ENCODE results near the gene HOMER3. TPM values are rescaled to one million over a fixed set of nuclear protein-coding genes. Genes with fewer than 3 reads are reported as not detected.

Gene HOMER3
- total RNA-seq, 4 donors from 2014 or later = 10.7 to 29.5 (median 18.6) TPM

- no peak for TF ChIP-seq POLR2A (IDR thresholded peaks at IDR 0.05)
- no peak for TF ChIP-seq CTCF (IDR thresholded peaks at IDR 0.05)
- peaks cover 0 to 5% (median 0%) of the 10 kb centered on the region in 3 donors for H3K4me1 ChIP-seq
- intact Hi-C loops (cut with DNase I) = no loop called here
- H3K4me3 ChIP-seq = no peak overlapping the region
- WGBS, 2 donors = 51 to 65% methylated on average over 8 to 13 of the region's 13 CpGs
- no peaks in the 10 kb centered on the region for H3K9me3 ChIP-seq
- no peaks in the 10 kb centered on the region for H3K27me3 ChIP-seq
- no peak for DNase-seq
- no peak overlapping the region for H3K27ac ChIP-seq
- no peaks in the 10 kb centered on the region for H3K36me3 ChIP-seq
These were observed 61.2 kb downstream of the HOMER3 start for GRCh38 chr19:18879579-18880373.

Other genes with a start within 250 kb of the HOMER3 start
- 1 to 10 TPM in 3 of 4 donors, not detected in 1; 1.3 to 8.0 (median 5.3) TPM for gene COMP, start 149.9 kb downstream of the HOMER3 start, total RNA-seq
- 10 to 100 TPM; 31.6 to 69.7 (median 55.6) TPM for gene UPF1, start 109.3 kb downstream of the HOMER3 start, total RNA-seq
- gene CERS1, start 45.1 kb downstream of the HOMER3 start, total RNA-seq = under 1 TPM in 1 of 4 donors, not detected in 3; 0.76 TPM
- gene COPE, start 21.8 kb downstream of the HOMER3 start, total RNA-seq = 100 to 1,000 TPM; 170 to 245 (median 224) TPM
- 10 to 100 TPM; 47.0 to 80.7 (median 60.6) TPM for gene DDX49, start 21.5 kb downstream of the HOMER3 start, total RNA-seq
- 10 to 100 TPM; 16.7 to 36.2 (median 21.5) TPM for gene SUGP2, start 92.3 kb upstream of the HOMER3 start, total RNA-seq
- gene ARMC6, start 92.4 kb upstream of the HOMER3 start, total RNA-seq = 10 to 100 TPM; 28.3 to 32.0 (median 28.7) TPM
- 1 to 10 TPM; 1.7 to 3.8 (median 3.3) TPM for gene SLC25A42, start 122.8 kb upstream of the HOMER3 start, total RNA-seq
- 10 to 100 TPM; 11.0 to 30.3 (median 15.5) TPM for gene TMEM161A, start 197.3 kb upstream of the HOMER3 start, total RNA-seq
- under 1 TPM in 1 of 4 donors, not detected in 3; 0.70 TPM for gene MEF2B, start 229.0 kb upstream of the HOMER3 start, total RNA-seq

All from esophagus squamous epithelium (tissue), 5 donors.